HG02943 (cell line): Measurements from ENCODE around the gene FANCL.
"Not testable (repeated sequence)": the region's sequence is repeated elsewhere in the genome, so short reads cannot be mapped to it uniquely, and the experiment has no call there.

Source experiments
- ATAC-seq: cut with Tn5 transposase; IDR thresholded peaks from one replicate; pipeline ENCODE4 v1.9.1; 2021; ENCODE audit warnings: mild to moderate bottlenecking, low read depth, moderate library complexity; ENCODE audit not compliant: unreplicated experiment

Gene FANCL

GRCh38 chr2:58207189-58207588 is 33.9 kb downstream of the FANCL start:
- ATAC-seq = no peak

GRCh38 chr2:58206785-58207184 is 34.3 kb downstream of the FANCL start:
- no peak for ATAC-seq

GRCh38 chr2:58204195-58204959 is 36.7 kb downstream of the FANCL start:
- no peak for ATAC-seq

GRCh38 chr2:58203018-58203417 is 38.1 kb downstream of the FANCL start:
- ATAC-seq = no peak

GRCh38 chr2:58202404-58202803 is 38.7 kb downstream of the FANCL start:
- no peak for ATAC-seq

- ATAC-seq = no peak
Measured at GRCh38 chr2:58197894-58198293, 43.2 kb downstream of the FANCL start.

- ATAC-seq = no peak
Measured at GRCh38 chr2:58195662-58196061, 45.5 kb downstream of the FANCL start.

GRCh38 chr2:58194458-58194857 is 46.7 kb downstream of the FANCL start:
- ATAC-seq = no peak

- ATAC-seq = not testable (repeated sequence)
Measured at GRCh38 chr2:58187022-58187421, 54.1 kb downstream of the FANCL start.

GRCh38 chr2:58186501-58186900 is 54.6 kb downstream of the FANCL start:
- no peak for ATAC-seq

- no peak for ATAC-seq
Measured at GRCh38 chr2:58182527-58182926, 58.6 kb downstream of the FANCL start.

GRCh38 chr2:58180635-58181034 is 60.5 kb downstream of the FANCL start:
- ATAC-seq = no peak

GRCh38 chr2:58180175-58180574 is 61.0 kb downstream of the FANCL start:
- not testable (repeated sequence) for ATAC-seq

- ATAC-seq = not testable (repeated sequence)
Measured at GRCh38 chr2:58177187-58177586, 63.9 kb downstream of the FANCL start.

- not testable (repeated sequence) for ATAC-seq
Measured at GRCh38 chr2:58171831-58172230, 69.3 kb downstream of the FANCL start.

GRCh38 chr2:58170334-58170933 is 70.7 kb downstream of the FANCL start:
- ATAC-seq = not testable (repeated sequence)

GRCh38 chr2:58169845-58170244 is 71.3 kb downstream of the FANCL start:
- ATAC-seq = not testable (repeated sequence)

- ATAC-seq = not testable (repeated sequence)
Measured at GRCh38 chr2:58168130-58168529, 73.0 kb downstream of the FANCL start.

GRCh38 chr2:58163913-58164312 is 77.2 kb downstream of the FANCL start:
- ATAC-seq = no peak

GRCh38 chr2:58158481-58158880 is 82.6 kb downstream of the FANCL start:
- no peak for ATAC-seq

GRCh38 chr2:58157754-58158153 is 83.4 kb downstream of the FANCL start:
- ATAC-seq = no peak

GRCh38 chr2:58156780-58157179 is 84.3 kb downstream of the FANCL start:
- no peak for ATAC-seq
